ENCODE data around the gene TENM3.

The TENM3 gene

GRCh38 chr4:182429896-182430295 lies 186.7 kb downstream of the TENM3 start:
- H3K4me3 ChIP-seq (ENCODE audit: low read depth, low read length), result no peak overlapping the region
- DNase-seq (ENCODE audit: low read depth), result no peak
- TF ChIP-seq, protein P1, sequence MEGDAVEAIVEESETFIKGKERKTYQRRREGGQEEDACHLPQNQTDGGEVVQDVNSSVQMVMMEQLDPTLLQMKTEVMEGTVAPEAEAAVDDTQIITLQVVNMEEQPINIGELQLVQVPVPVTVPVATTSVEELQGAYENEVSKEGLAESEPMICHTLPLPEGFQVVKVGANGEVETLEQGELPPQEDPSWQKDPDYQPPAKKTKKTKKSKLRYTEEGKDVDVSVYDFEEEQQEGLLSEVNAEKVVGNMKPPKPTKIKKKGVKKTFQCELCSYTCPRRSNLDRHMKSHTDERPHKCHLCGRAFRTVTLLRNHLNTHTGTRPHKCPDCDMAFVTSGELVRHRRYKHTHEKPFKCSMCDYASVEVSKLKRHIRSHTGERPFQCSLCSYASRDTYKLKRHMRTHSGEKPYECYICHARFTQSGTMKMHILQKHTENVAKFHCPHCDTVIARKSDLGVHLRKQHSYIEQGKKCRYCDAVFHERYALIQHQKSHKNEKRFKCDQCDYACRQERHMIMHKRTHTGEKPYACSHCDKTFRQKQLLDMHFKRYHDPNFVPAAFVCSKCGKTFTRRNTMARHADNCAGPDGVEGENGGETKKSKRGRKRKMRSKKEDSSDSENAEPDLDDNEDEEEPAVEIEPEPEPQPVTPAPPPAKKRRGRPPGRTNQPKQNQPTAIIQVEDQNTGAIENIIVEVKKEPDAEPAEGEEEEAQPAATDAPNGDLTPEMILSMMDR (conservative IDR thresholded peaks at IDR 0.05; ENCODE audit: low read depth, low read length), result no peak

GRCh38 chr4:182432819-182433218 lies 189.6 kb downstream of the TENM3 start:
- DNase-seq (ENCODE audit: low read depth), result no peak
- TF ChIP-seq, protein P1 (conservative IDR thresholded peaks at IDR 0.05; ENCODE audit: low read depth, low read length), result no peak
- H3K4me3 ChIP-seq (ENCODE audit: low read depth, low read length), result no peak overlapping the region

DNA sequence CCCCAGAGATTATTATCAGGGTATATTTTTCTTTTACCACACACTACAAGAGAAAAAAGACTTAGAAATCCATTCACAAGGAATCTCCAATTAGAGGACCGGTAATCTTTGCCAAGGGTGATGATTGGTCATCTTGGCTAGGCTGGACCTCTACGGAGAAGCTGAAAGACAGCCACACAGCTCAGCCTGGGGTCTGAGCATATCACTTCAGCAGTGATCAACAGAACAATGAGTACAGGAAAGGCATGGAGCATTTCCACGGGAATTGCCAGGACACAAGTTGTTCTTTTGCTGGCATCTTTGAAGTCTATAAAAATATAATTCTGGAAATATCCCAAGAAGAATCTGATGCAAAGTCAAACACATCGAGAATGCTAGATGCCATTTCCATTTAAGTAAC lies 191.5 kb downstream of the TENM3 start:
- DNase-seq (ENCODE audit: low read depth), result no peak
- H3K4me3 ChIP-seq (ENCODE audit: low read depth, low read length), result no peak overlapping the region
- TF ChIP-seq, protein P1 (conservative IDR thresholded peaks at IDR 0.05; ENCODE audit: low read depth, low read length), result no peak

DNA sequence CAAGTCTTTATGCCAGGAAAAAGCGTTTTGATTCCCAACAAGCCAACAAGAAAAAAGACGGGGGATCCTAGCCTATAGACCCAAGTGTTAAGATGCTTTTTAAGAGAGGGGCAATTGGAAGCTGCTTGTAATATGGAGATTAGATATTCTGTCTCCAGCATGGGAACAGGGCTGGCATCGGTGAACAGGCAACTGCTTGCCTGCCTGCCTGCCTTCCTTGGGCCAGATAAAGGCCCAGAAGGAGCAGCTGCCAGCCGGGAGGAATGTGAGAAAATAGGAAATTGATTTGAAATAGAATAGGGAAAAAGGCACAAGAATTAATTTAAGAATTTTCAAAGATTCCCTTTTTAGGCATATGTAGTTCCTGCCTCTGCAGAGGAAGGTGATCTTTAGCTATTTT lies 192.2 kb downstream of the TENM3 start:
- H3K4me3 ChIP-seq (ENCODE audit: low read depth, low read length), result no peak overlapping the region
- DNase-seq (ENCODE audit: low read depth), result no peak
- TF ChIP-seq, protein P1 (conservative IDR thresholded peaks at IDR 0.05; ENCODE audit: low read depth, low read length), result no peak

DNA sequence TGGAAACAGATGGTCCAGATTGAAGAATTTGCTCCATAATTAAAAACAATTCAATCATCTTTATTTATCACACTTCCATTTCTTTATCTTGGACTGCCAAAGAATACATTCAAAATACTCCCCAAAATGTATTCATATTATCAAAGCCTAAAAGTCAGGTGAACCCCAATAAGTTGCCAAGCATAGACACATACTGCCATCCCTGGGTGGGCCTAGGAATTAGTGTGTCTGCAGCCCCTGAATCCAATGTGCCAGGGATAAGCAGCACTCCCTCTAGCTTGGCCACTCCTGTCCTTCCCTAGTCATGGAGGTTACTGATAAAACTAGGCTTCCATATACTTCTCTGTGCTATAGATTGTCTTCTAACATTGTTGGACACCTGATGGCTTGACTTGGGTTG lies 199.9 kb downstream of the TENM3 start:
- no peak for DNase-seq (ENCODE audit: low read depth)
- TF ChIP-seq, protein P1 (conservative IDR thresholded peaks at IDR 0.05; ENCODE audit: low read depth, low read length), result peak; percentile 21
- H3K4me3 ChIP-seq (ENCODE audit: low read depth, low read length), result no peak overlapping the region

DNA sequence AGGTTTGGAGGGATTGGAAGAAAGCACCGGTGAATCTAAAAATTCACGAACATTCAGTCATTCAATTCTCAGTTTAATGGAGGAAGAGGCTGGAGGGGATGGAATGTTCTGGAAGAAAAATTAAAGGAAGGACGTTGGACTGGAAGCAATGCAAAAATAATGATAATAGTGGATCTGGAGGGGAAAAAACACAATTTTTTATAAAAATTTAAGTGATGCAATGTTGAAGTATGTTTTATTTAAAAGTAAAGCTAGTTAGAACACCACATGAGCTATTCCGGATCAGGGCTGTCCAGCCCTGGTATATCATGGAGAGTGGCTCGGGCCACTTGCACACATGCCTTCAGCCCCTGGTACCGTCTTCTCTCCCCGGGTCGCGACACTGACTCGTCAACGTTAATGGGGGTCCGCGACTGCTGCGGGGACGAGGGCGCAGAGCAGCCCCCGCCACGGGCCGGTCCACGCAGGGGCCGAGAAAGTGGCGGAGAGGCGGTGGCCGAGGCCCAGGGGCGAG lies 204.6 kb downstream of the TENM3 start:
- TF ChIP-seq, protein P1 (conservative IDR thresholded peaks at IDR 0.05; ENCODE audit: low read depth, low read length), result no peak
- H3K4me3 ChIP-seq (ENCODE audit: low read depth, low read length), result peak overlapping the region; percentile 71
- DNase-seq (ENCODE audit: low read depth), result peak; percentile 37

Measured in choroid plexus epithelial cell (primary cell).